IMR-90 (cell line): ENCODE data around the gene TTLL11.

ENCODE experiments used
- BHLHE40 ChIP-seq: fragments of 150-350 bp; IDR thresholded peaks from 2 replicates; pipeline ENCODE4 v1.6.1; 2016; ENCODE audit warnings: mild to moderate bottlenecking, low read depth, low read length
- CTCF ChIP-seq: conservative IDR thresholded peaks from 2 replicates; pipeline ENCODE4 v1.5.1; 2012; ENCODE audit warnings: mild to moderate bottlenecking, low read depth, low read length, improper control_type of control experiment
- NFE2L2 ChIP-seq: fragments of 150-350 bp; IDR thresholded peaks from 2 replicates; pipeline ENCODE4 v1.6.1; 2016; ENCODE audit warnings: low read depth, mild to moderate bottlenecking, low read length
- RCOR1 ChIP-seq: IDR thresholded peaks from 2 replicates; pipeline ENCODE4 v1.6.1; 2012; ENCODE audit warnings: mild to moderate bottlenecking, low read length, improper control_type of control experiment; ENCODE audit not compliant: insufficient replicate concordance

GRCh38 chr9:122121931-122122330, 28.8 kb upstream of the TTLL11 start:
- TF ChIP-seq NFE2L2 (no peak), RCOR1 (no peak), CTCF (no peak), BHLHE40 (no peak)
